Endometrium (tissue), 2 donors: ENCODE results near the gene TANGO6.
"Not testable (repeated sequence)": the region's sequence is repeated elsewhere in the genome, so short reads cannot be mapped to it uniquely, and the experiment has no call there.

Experiments
- FAIRE-seq: peaks from 2 replicates; lab custom pipeline; 2012; peaks lifted over from hg19 to GRCh38; lab: Jason Lieb, UNC
- donor health status: control.
- donor health status: control.

Gene TANGO6

DNA sequence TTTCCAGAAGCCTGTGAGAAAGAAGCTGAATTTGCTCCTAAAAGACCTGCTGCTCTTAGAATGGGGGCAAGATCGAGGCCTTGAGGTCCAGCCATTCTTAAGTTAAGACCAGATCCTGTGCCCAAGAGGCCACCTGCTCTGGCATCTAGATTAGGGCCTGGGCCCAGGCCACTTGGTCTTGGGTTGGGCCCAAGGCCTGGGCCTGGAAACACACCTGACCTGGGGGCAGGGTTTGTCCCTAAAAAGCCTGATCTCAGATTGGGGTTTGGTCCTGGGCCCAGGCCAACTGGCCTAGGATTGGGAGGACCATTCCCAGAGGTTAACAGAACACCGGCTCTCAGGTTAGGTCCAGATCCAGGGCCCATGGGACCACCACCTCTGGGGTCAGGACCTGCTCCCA, 276.2 kb downstream of the TANGO6 start:
- no peak for FAIRE-seq

DNA sequence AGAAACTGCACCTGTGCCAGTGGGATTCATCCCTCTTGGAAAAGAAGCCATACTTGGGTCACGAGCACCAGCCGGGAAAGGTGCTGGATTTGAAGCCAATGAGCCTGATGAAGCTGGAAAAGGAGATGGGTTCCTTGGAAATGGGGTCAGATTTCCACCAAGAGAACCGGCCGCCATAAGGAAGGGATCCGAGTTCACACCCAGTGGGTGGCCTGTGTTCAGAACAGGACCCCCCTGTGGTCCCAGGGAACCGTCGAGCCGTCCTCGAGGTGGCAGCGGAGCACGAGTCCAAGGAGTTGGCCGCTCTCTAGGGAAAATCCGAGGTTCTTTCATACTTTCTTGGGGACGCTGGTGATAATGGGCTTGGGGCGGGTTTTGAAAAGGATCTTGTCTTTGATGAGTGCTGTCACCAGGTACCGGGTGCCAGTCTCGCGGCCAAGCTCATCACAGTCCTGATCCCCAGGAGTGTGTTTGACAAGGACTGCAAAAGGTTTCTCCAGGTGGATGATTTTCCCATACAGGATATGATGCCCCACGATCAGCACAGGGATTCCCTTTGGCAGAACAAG, 276.8 kb downstream of the TANGO6 start:
- FAIRE-seq, result no peak

DNA sequence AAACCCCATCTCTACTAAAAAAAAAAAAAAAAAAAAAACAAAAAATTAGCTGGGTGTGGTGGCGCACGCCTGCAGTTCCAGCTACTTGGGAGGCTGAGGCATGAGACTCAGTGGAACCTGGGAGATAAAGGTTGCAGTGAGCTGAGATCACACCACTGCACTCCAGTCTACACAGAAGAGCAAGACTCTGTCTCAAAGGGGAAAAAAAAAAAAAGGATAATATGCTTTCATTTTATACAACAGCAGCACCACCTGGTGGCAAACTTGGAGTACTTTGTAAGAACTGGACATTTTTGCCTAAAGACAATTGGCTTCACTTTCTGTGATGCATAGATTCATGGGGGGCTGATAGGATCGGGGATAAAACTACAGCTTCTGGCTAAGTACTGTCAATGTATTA, 280.6 kb downstream of the TANGO6 start:
- no peak for FAIRE-seq

DNA sequence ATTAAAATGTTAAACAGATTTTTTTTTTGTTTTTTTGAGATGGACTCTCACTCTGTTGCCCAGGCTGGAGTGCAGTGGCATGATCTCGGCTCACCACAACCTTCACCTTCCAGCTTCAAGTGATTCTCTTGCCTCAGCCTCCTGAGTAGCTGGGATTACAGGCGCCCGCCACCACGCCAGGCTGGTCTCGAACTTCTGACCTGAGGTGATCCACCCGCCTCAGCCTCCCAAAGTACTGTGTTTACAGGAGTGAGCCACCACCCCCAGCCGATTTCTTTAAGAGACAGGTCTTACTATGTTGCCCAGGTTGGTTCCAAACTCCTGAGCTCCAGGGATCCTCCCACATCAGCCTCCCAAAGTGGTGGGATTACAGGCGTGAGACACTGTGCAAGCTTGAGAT, 281.1 kb downstream of the TANGO6 start:
- FAIRE-seq, result not testable (repeated sequence)

DNA sequence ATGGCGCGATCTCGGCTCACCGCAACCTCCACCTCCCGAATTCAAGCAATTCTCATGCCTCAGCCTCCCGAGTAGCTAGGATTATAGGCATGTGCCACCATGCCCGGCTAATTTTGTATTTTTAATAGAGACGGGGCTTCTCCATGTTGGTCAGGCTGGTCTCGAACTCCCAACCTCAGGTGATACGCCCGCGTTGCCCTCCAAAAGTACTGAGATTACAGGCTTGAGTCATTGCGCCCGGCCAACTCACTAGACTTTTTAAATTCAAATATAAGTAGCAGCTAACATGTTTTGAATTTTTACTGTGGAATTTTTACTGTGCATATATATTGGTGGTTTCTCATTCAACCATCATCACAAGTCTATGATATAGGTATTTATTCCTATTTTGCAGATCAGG, 281.6 kb downstream of the TANGO6 start:
- not testable (repeated sequence) for FAIRE-seq

DNA sequence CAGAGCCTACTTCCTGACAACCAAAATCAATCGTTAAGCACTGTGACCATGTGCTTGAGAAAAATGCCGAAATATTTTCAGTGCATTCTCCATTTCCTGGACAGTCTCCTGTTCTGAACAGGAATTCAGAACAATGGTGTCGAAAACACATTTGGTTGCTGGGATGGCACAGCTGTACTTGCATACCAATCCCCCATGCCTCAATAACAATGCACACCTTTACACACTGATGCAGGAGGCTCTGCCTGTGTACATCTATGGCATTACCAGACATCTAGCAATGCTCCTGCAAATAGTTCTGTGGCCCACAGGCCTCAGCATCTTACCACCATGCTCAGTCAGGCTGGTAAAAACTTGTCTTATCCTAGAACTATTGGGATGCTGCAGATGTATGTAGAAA, 282.9 kb downstream of the TANGO6 start:
- FAIRE-seq, result no peak

DNA sequence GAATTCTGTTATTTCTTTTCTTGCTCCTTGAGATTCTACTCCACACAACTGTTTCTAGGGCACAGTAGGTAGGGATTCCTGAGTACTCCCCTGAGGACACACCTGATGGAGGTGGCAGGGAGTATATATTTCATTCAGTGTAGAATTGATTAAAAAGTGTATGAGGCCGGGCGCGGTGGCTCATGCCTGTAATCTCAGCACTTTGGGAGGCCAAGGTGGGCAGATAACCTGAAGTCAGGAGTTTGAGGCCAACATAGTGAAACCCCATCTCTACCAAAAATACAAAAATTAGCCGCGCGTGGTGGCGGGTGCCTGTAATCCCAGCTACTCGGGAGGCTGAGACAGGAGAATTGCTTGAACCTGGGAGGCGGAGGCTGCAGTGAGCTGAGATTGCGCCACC, 283.5 kb downstream of the TANGO6 start:
- not testable (repeated sequence) for FAIRE-seq

DNA sequence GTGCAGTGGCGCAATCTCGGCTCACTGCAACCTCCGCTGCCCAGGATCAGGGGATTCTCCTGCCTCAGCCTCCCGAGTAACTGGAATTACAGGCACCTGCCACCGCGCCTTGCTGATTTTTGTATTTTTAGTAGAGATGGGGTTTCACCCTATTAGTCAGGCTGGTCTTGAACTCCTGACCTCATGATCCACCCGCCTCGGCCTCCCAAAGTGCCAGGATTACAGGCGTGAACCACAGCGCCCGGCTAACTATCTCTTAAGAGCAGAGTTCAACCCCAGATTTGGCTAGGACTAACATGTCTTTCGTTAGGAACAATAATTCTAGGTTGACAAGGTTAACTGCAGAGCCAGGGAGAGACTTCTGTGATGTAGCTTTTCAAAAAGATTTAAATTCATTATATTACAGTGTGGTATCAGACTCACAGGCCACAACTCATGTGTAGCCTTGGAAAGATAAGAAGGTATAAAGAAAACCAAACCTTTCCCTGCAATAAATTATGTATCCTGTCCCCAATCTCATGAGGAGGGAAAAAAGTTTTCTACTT, 284.7 kb downstream of the TANGO6 start:
- FAIRE-seq, result no peak

DNA sequence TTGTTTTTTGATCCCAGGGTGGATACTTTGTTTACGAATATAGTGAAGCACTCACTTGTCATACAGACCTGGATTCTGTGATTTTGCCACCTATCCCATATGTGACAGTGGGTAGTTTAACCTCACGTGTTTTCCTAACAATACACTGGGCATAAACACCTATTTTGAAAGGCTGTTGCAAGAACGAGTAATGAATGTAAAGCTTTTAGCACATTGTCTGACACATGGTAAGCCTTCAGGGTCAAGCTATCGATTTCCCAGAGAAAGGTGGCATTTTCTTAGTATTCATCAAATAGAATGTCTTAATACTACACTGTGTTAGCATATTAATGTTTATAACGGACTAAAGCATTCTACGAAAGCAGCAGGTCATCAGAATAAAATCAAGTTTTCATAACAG, 287.1 kb downstream of the TANGO6 start:
- FAIRE-seq, result no peak

DNA sequence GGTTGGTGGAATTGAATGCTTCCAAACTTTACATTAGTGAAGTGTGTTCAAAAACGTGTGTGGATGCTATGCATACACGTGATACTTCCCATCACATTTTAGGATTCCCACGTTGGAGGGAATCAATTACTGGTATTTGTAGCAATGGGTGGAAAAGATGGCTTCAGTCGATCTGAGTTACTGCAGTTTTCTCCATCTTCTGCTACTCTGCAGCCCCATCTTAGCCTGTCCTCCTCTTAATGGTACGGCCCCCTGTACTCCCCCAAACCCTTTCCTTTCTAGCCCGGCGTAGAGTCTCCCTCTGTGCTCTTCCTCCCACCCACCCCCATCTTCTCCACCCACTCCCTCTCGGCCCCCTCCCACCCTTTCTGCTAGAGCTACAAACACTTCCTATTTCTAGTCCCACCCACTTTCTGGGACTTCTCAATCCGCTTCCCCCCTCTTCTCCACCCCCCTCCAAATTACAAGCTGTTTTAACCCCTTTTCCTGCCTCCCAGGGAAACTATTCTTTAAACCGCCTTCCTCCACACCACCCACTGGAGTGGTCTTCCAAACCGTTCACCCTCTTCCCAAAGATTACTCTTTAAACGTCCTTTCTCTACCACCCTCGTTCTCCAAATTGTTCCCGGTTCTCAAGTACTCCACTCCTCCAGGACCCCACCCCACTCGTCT, 288.0 kb downstream of the TANGO6 start:
- no peak for FAIRE-seq

DNA sequence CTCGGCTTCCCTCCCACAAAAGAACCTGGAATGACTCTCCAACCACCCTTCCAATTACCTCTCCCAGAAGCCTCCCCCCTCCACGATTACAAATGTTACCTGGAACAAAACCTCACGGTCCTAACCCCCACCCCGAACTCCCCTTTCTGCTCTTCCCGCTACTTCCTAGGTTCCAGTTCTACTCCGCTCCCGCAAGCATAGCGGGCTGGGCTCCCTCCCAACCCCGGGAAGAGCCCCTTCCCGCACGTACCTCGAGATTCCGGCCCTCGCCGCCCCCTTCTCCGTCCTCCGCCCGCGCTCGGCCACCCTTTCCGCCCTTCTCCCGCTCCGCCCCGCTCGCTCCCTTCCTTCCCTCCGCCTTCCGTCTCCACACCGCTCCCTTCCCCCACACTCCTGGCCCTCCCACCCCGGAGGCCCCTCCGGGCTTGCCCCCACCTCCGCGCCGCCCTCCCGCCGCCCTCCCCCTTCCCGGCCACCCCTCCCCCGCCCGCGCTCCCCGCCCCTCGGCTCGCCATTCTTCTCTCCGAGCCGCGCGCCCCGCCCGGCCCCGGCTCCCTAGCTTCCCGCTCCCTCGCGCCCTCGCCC, 288.6 kb downstream of the TANGO6 start:
- no peak for FAIRE-seq

DNA sequence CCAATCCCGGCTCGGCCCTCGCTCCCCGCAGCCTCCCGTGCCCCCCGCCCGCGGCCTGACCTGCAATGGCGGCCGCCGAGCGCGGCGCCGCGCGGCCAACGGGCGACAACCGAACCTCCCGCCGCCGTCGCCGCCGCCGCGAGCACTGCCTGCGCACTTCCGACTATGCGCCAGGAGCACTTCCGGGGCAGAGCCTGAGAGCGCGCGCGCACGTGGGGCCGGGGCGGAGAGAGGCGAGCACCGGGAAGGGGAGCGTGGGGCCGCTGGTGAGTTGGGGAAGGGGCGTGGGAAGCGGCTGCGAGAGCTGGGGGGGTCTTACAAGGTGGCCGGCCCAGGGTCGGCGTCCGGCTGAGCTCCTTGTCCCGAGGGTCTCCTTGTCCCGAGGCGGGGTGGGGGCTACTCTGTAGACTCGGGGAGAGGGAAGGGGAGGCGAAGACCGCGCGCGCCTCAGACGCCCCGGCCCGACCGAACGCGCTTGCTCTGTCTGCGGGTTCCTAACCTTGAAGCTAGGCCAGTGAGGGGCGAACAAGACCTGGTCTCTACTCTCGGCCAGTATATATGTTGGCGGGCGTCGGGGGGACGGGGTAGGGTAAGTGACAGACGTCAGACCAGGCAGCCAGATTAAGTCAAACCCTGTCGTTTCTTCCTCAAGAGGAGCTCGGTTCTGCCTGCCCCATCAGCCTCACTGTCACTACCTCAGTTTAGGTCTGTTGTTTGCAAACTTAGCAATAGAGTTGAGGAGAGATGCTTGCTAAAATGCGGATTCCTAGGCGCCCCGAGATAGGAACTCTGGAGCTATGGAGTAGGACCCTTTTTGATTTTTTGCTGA, 289.3 kb downstream of the TANGO6 start, which contains the start of the genes CHTF8 and UTP4:
CHTF8 (minus strand) TSS at position 165 of the 829 bp plus-strand sequence. CDS start 11,130 bp downstream, outside the sequence.
UTP4 (plus strand) TSS at position 226 of the 829 bp plus-strand sequence. CDS start 811 bp downstream, outside the sequence.
- FAIRE-seq, result no peak

DNA sequence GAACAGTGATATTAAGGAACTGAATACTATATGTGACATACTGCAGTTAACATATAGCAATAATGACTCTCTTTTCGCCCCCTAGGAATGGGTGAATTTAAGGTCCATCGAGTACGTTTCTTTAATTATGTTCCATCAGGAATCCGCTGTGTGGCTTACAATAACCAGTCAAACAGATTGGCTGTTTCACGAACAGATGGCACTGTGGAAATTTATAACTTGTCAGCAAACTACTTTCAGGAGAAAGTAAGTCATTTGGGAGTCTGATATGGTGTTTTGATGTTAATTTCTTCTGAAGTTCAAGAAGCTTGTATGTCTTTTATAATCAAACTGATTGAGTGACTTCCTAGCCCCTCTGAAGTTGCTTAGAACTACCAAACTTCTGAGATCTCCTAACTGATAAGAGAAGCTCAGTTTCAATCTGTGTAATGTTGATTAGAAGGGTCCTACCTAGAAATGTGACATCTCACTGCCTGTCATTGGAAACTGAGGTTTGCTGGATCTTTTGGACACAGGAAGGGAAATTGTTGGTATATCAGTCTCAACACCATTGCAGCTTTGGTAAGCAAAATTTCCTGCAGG, 290.1 kb downstream of the TANGO6 start:
- no peak for FAIRE-seq
